GM21825 (cell line): ENCODE measurements around the gene CCT3.
A peak's percentile ranks its signal among the peaks of the same experiment; 100 is the strongest.
"Not testable (repeated sequence)": the region's sequence is repeated elsewhere in the genome, so short reads cannot be mapped to it uniquely, and the experiment has no call there.

ENCODE experiments used
- ATAC-seq: cut with Tn5 transposase; IDR thresholded peaks from one replicate; pipeline ENCODE4 v1.9.1; 2021; ENCODE audit warnings: mild to moderate bottlenecking, moderate library complexity; ENCODE audit not compliant: unreplicated experiment

CCT3 gene

DNA sequence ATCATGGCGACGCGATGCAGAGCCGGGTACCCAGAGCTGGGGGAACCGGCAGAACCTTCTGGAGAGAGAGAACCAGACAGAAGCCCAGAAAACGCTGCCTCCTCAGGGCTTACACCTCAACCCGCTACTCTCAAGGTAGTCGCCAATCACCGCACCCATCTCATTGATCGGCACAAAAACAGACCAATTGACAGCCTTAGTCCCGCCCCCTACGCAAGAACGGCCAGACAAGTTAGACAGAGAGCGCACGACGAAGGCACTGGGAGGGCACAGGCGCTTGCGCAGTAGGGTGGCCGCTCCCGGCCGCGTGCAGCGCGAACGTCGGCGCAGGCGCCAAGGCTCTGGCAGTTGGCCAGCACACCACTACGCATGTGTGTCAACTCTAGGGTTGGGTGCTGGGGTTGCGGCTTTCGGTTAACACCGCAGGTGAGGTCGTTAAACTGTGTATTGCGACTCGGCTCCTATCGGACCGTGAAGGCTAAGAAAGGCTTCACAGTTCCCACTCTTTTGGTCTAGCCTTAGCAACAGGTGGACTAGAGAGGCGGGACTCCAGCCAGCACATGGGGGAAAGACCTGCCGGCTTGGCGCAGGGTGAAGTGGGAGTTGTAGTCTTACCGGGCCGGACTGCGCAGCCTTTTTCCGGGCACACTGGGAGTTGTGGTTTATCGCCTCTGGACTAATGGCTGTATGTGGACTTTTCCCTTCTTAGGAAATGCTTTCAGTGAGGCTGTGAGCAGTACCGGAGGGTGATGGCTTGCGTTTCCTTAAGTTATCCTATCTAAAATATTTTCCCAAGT is at the start of gene CCT3, which contains the start of gene TSACC:
CCT3 (minus strand) TSS at position 113 of the 797 bp plus-strand sequence; CDS start at position 5, 108 bp downstream.
TSACC (plus strand) TSS at position 347 of the 797 bp plus-strand sequence. CDS start 1,232 bp downstream, outside the sequence.
- ATAC-seq: peak; percentile 90

DNA sequence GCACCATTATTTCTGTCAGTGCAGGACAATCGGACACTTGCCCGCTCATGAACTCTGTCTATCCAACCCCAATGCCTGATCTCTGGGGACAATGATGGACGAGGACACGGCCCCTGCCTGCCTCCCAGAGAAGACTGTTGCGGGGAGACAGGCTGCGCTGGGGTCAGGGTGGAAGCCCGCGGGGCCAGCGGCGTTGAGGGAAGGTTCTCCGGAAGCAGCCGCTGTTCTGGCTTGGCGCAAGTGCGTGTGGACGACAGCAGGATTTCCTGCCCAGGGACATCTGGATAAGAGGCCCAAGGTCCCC is 49.7 kb upstream of the CCT3 start:
- ATAC-seq: no peak

DNA sequence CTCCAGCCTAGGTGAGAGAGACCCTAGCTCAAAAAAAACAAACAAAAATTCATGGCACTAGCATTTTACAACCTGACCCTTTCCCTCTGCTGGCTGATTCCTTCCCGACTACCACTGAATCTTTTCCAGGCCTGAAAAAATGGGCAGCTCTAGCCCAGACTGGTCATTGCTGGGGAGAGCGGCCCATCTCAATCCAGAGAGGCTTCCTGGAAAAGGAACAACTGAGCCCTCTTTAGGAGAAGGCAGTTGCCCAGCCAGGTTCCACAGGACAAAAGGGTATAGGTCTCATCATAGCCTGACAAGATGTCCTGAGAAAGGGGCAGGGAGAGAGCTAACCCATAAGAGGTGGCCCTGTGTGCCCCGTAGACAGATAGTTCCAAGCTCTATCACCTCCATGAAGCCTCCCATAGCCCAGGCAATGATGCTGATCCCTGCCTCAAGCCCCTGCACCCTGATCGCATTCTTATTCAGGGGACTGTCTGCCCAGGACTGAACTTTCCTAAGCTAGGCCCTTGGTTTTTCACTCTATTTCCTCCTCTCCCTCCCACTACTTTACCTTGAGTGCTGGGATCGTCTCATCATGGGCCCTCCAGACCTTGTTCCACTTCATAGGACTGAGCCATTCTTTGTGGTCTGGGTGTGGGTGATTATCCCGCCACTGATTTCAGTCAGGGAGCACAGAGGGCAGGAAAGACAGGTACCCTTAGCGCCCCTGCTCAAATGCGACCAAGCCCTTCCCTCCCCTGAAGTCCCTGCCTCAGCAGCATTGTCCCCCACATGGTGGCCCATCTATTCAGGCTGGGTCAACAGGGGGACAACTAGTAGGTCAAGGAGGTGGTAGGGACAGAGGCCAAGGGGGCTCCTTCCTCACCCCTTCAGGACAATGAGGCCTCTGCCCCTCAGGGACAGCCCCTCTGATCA is 49.1 kb upstream of the CCT3 start:
- ATAC-seq: no peak

DNA sequence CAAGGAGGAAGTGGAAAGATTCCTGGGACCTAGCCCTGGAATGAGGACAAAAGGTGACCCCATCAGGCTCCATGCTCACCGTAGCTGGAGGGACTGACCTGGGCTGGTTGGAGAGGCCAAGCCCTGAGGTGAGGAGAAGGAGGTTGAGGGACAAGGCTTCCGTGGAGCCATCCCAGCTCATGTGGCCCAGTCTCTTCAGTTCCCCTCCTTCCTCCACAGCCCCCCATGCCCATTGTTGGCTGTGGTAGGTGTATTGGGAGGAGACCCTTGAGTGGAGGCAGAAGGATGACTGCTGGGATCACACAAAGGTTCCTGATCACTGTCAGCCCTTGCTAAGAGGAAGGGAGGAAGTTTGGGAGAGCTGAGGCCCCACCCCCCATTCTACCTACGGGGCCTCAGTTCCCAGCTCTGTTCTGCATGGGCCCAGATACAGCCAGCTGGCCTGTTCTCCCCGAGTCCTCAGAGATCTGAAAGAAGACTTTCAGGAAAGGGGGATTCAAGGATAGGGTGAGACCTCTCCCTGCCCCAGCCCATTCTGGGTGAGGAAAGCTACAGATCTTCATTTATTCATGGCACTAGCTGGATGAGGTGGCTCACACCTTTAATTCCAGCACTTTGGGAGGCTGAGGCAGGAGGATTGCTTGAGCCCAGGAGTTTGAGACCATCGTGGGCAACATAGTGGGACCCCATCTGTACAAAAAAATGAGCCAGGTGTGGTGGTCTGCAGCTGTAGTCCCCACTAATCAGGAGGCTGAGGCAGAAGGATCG is 48.2 kb upstream of the CCT3 start:
- ATAC-seq: no peak

DNA sequence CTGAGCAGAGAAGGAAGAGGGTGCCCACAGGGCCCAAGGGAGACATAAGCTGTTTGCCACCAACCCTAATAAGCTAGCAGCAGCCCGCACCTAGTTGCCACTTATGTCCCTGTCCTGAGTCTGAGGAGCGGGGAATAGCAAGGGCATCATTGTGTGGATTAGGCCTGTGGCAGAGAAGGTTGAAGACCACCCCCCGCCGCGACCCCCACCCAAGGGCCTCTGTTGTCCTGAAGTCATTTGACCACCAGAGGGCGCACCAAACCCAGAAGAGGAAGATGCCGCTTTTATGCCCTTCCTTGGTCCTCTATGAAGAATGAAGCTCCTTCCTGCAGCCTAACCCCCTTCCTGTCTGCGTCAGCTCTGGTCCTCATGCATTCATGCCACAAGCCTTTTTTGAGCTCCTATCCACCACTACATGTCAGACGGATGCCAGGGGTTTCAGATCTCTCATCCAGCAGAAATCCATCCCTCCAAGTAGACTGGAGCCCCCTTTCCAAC is 47.5 kb upstream of the CCT3 start:
- ATAC-seq: no peak

DNA sequence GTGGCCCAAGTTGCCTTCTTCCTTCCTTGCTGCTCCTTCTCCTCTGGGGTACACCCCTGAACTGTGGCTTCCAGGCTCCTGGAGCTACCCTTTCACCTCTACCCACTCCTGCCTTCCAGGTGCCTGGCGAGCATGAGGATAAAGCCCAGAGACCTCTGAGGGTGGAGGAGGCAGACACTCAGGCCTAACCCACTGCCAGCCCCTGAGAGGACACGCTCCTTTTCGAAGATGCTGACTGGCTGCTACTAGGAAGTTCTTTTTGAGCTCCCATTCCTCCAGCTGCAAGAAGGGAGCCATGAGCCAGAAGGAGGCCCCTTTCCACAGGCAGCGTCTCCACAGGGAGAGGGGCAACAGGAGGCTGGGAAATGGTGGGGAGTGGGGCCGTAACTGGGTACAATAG is 46.6 kb upstream of the CCT3 start:
- ATAC-seq: no peak

DNA sequence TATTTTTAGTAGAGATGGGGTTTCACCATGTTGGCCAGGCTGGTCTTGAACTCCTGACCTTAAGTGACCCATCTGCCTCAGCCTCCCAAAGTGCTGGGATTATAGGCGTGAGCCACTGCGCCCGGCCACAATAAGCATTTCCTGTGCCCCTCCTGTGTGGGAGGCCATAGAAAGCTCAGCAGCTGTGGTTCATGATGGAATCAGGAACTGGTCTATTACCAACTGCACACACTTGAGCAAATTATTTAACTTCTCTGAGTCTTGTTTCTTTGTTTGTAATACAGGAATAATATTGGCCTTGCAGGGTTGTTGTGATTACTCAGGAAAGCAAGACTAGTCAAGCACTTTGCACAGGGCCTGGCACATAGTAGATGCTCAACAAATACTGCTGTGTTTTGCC is 45.9 kb upstream of the CCT3 start:
- ATAC-seq: no peak

DNA sequence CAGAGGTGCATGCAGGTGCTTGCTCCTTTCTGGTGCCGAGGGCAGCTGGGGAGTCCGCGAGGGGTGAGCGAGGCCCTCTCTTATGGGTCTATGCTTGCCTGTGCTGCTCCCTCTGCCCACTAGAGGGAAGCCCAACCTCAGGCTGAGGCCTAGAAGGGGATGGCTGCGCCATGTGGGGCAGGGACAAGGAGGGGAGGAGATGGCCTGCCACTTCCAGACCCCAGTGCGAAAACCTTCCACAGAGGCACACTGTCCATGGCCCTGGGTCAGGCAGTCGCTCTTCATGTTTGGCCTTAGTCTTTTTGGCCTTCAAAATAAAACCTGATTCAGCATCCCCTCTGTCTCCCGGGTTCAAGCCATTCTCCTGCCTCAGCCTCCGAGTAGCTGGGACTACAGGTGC is 44.9 kb upstream of the CCT3 start:
- ATAC-seq: no peak

DNA sequence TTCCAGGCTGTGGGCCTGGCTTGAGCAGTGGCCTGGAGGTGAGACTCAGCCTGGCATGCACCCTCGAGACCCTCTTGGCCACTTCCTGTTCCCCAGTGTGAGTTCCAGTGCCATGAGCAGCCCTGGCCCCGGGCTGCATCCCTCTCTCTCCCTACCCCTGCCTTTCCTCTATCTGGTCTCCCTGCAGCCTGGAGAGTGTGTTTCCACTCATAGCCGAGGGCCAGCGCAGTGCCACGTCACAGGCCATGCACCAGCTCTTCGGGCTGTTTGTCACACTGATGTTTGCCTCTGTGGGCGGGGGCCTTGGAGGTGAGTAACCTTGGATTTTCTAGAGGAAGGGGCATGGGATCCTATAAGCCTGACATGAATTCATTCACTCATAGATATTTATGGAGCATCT is 44.5 kb upstream of the CCT3 start:
- ATAC-seq: no peak

DNA sequence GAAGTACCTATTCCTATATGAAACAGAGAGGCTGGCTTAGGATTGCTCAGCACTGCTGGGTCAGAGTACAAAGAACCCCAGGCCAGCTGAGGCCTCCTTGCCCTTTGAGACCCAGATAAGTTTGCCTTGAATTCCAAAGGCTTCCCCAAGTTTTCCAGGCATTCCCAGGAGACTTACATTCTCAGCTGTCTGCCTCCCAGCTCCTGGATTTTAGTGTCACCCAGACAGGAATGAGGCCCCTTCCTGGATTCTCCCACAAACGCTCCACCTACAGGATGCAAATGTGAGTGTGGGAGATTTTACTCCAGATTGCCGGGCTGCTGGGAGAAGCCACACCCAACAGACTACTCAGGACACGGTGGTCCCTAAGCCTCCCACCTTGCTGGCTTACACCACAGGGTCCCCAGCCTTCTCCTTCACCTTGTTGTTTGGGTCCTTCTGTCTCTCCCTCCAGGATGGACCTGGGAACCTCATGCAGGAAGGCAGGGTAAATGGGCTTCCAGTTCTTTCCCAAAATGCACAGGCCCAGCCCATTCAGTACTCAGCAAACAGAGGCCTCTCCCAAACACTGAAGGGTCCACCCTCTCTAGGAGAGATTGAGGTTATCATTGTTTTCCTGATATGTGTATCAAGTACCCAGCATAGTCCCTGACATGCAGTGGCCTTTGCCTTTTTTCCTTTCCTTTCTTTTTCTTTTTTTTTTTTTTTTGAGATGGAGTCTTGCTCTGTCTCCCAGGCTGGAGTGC is 41.5 kb upstream of the CCT3 start:
- no peak for ATAC-seq

DNA sequence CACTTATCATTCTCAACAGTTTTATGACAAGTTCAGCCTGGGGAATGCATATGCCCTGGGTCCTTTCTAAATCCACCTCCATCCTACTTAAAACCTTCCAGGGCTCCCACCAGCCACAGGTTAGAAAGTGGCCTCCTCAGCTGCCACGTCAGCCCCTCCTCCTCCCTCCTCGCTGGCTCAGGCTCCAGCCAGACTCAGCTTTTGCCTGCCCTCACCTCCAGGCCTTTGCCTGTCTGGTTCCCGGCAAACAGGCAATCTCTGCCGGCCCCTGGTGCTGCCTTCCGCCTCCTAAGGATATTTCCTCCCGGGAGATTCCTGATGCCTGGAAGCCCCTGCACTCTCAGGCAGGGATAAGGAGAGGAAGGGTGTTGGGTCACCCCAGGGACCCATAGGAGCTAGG is 40.5 kb upstream of the CCT3 start:
- ATAC-seq: no peak

DNA sequence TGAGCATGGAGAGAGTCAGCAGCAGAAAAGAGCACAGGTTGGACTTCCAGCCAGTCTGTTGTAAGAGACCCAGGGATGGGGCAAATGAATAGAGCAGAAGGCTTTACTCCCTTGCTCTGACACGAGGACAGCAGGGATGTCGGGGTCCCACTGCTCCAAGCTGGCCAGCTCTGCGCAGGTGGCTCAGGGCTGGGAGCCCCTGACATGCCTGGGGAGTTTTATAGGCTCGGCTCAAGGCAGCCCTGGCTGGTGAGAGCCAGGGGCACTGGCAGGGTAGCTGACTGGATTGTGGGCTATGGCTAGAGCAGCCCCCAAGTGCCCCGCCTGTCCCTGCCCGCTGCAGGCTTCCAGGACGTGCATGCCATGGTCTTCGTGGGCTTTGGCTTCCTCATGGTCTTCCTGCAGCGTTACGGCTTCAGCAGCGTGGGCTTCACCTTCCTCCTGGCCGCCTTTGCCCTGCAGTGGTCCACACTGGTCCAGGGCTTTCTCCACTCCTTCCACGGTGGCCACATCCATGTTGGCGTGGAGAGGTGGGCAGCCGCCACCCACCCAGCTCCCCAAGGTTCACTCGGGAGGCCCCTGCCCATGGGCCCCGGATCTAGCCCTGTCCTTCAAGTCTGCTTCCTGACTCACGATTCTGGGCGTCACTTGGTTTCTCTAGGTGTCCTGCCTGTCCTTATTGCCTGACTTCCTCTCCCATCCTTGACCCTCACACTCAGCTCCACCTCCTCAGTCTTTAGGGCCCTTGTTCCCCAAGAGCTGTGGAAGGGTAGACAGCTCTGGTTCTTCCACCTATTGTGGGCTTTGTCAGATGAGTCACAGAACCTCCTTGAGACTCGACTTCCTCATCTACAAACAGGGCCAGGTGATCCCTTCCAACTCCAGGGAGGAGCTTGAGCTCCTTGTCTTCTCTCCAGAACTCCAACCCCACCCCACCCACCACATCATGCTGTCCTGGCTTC is 39.1 kb upstream of the CCT3 start:
- no peak for ATAC-seq

DNA sequence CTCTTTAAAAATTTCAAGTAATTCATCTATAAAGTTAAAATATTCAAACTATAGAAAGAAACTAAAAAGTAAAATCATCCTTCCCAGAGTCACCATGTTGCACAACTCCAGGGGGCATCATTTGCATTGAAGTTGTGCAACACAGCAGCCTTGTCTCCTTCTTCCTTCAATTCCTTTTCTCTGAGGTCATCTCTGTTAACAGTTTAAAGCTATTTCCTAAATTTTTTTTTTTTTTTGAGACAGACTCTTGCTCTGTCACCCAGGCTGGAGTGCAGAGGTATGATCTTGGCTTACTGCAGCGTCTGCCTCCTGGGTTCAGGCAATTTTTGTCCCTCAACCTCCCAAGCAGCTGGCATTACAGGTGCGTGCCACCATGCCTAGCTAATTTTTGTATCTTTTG is 38.1 kb upstream of the CCT3 start:
- ATAC-seq: no peak

DNA sequence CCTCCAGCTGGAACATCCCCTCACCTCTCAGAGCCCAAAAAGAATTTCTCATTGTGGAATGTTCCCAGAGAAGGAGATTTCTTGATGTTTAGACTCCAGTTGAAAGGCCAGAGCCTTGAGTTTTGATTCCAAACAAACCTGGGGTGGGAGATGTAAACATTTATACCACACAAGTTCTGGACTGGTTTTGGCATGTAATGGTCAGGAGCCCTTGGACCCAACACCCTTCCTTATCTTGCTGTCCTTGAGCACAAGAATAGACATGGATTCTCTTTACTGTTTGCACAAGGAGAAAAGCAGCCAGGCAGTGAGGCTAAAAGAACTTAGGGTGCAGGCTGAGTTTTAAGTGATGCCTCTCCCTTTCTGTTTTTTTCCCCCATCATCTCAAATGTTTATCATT is 35.5 kb upstream of the CCT3 start:
- ATAC-seq: no peak

DNA sequence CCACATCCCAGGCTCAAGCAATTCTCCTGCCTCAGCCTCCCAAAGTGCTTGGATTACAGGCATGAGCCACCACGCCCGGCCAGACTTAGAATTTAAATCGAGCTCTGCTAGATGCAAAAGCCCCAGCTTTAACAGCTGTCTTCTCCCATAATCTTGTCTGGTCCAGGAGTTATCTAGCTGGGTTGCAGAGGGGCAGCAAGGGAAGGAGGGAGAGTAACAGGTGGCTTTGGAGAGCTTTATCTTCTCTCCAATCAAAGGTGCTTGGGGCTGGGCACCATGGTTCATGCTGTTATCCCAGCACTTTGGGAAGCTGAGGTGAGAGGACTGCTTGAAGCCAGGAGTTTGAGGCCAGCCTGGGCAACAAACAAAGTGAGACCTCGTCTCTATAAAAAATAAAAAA is 34.8 kb upstream of the CCT3 start:
- no peak for ATAC-seq

DNA sequence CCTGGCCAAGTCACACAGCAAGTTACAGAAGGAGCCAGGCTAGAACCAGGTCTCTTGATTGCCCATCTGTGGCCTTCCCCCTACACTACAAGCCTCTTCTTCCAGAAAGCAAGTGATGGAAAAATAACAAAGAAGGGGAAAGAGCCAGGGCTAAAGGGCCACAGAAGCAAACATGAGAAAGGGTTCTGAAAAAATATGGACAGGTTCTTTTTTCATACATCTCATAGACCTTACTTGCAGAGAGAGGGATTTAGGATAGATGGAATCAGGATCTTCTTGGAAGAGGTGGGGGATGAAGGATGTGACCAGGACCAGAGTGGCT is 34.1 kb upstream of the CCT3 start:
- ATAC-seq: no peak

DNA sequence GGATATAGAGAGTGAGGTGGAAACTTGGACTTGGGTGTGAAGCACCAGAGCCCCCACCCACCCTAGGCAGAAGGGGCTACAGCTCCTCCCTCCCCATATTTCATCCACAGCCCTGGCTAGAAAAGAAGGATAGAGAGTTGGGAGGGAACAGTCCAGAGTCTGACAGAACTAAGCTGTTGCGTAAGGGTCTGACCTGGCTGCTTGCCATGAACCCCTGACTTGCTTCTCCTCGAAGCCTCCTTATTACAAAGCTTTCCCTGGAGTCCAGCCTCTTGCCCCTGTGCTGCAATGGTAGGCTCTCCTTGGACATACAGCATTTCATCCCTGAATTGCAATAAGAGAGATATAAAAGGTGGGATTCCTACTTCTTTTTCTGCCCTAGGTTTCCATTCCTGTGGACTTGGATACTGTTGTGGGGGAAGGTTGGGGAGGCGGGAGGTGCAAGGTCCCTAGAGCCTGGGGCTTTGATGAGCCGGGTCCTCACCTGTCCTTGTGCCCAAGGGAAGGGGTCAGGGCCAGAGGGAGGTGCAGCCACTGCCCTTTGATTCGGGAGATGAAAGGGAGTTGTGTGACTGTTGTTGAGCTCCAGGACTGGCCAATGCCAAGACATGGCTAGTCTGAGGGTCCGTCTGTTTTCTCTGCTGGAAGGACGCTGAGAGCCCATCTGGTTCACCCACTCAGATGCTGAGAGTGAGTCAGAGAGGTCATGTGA is 33.6 kb upstream of the CCT3 start:
- no peak for ATAC-seq

DNA sequence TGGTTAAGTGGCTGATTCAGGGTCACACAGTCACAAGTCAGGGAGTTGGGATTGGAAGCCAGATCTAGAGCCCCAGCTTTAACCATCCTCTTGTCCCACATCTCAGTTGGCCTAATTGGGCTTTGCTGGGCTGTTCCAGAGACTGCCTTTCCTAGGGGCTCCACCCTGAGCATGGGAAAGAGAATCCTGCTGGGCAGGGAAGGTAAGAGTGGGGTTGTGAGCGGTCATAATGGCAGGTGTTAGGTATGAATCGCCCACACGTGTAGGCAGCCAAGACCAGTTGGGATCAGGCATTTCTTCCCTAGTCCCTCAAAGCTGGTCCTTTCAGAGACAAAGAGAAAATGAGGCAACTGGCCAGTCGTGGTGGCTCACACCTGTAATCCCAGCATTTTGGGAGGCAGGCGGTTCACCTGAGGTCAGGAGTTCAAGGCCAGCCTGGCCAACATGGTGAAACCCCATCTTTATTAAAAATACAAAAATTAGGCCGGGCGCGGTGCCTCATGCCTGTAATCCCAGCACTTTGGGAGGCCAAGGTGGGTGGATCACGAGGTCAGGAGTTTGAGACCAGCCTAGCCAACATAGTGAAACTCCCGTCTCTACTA is 31.7 kb upstream of the CCT3 start:
- not testable (repeated sequence) for ATAC-seq
